AG04449 (cell line): Measurements from ENCODE around the gene ATXN10.
A peak's percentile ranks its signal among the peaks of the same experiment; 100 is the strongest.

Experiments used
- CTCF ChIA-PET: fragments of 350-600 bp; formaldehyde crosslinking; extraction: SDS; loops from one replicate; lab custom pipeline; 2021; ENCODE audit warnings: antibody characterized with exemption; lab: Yijun Ruan, JAX
- POLR2A ChIA-PET: fragments of 400-600, 350-600 bp; formaldehyde crosslinking; extraction: SDS; loops from one replicate; lab custom pipeline; 2020; ENCODE audit warnings: antibody characterized with exemption, inconsistent platforms; lab: Yijun Ruan, JAX
- DNase-seq: peaks from one replicate; pipeline ENCODE4 v3.0.0-alpha.2; 2010; ENCODE audit warnings: low read depth, low spot score
- H3K4me3 ChIP-seq: 2 replicates; pipeline ENCODE4 v1.5.1; 2011; ENCODE audit warnings: low read depth, mild to moderate bottlenecking, control low read depth, low read length
- TF ChIP-seq, protein P1 (sequence below): IDR thresholded peaks from one replicate; pipeline ENCODE4 v1.5.1; 2011; ENCODE audit warnings: mild to moderate bottlenecking, moderate library complexity, low read length, control low read depth, inconsistent platforms; ENCODE audit not compliant: insufficient read depth; ENCODE audit errors: missing control alignments

The ATXN10 gene

GRCh38 chr22:45756558-45756957 is 84.9 kb downstream of the ATXN10 start:
- no peak overlapping the region for H3K4me3 ChIP-seq
- DNase-seq: no peak
- POLR2A ChIA-PET: no interaction called here
- TF ChIP-seq, protein P1, sequence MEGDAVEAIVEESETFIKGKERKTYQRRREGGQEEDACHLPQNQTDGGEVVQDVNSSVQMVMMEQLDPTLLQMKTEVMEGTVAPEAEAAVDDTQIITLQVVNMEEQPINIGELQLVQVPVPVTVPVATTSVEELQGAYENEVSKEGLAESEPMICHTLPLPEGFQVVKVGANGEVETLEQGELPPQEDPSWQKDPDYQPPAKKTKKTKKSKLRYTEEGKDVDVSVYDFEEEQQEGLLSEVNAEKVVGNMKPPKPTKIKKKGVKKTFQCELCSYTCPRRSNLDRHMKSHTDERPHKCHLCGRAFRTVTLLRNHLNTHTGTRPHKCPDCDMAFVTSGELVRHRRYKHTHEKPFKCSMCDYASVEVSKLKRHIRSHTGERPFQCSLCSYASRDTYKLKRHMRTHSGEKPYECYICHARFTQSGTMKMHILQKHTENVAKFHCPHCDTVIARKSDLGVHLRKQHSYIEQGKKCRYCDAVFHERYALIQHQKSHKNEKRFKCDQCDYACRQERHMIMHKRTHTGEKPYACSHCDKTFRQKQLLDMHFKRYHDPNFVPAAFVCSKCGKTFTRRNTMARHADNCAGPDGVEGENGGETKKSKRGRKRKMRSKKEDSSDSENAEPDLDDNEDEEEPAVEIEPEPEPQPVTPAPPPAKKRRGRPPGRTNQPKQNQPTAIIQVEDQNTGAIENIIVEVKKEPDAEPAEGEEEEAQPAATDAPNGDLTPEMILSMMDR: no peak
- CTCF ChIA-PET: interaction anchor here (0.6 to 1.6 kb wide), 5 partner anchors 9 to 112 kb away, joined by 3 to 7 read pairs (median 3); no protein-coding TSS in a partner anchor

DNA sequence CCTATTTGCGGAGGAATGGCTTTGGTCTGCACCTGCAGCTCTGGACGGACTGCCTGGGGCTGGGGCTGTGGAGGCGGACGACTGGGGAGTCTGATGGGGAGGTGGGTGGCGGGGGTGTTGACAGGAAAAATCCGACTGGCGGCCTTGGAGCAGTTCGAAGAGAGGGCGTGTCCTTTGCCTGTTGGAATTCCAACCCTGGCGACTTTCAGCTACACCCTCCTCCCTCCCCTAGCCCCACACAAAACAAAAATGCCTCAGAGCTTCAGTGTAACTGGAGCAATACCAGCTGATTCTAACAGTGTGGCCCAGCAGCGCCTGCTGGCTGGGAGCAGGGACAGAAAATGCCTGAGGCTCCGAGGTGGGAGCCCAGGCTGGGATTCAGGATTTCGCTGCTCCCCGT is 85.4 kb downstream of the ATXN10 start:
- ChIA-PET CTCF (interaction anchor here (0.6 to 1.6 kb wide), 5 partner anchors 9 to 112 kb away, joined by 3 to 7 read pairs (median 3); no protein-coding TSS in a partner anchor), POLR2A (no interaction called here)
- H3K4me3 ChIP-seq: no peak overlapping the region
- TF ChIP-seq, protein P1: peak; percentile 9
- DNase-seq: no peak

GRCh38 chr22:45757936-45758335 is 86.3 kb downstream of the ATXN10 start:
- CTCF ChIA-PET: interaction anchor here (1.1 to 1.8 kb wide), 4 partner anchors 11 to 113 kb away, joined by 3 to 5 read pairs (median 4); no protein-coding TSS in a partner anchor
- no peak for DNase-seq
- no peak overlapping the region for H3K4me3 ChIP-seq
- TF ChIP-seq, protein P1: no peak
- POLR2A ChIA-PET: no interaction called here

DNA sequence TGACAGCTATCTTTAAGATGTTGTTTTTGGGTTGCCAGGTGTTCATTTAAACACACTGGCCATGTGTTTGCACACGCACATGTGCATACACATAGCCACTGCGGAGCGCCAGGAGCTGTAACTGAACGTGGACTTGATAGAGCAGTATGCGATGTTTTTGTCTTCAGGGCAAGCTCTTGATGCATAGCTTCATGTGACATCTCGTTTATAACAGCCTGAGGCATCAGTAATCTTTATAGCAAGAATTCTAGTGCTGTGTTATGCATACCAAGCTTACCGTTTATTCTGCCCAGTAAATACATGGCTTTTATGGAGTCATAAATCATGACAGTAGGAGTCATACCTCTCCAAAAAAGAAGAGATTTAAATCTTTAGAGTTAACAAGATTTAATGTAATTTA is 87.0 kb downstream of the ATXN10 start:
- CTCF ChIA-PET: interaction anchor here (0.6 to 1.8 kb wide), 5 partner anchors 11 to 219 kb away, joined by 3 to 5 read pairs (median 4); no protein-coding TSS in a partner anchor
- TF ChIP-seq, protein P1: no peak
- DNase-seq: no peak
- no peak overlapping the region for H3K4me3 ChIP-seq
- POLR2A ChIA-PET: no interaction called here

GRCh38 chr22:45760682-45761081 is 89.0 kb downstream of the ATXN10 start:
- DNase-seq: no peak
- H3K4me3 ChIP-seq: no peak overlapping the region
- CTCF ChIA-PET: interaction anchor here (0.8 to 1.3 kb wide), 2 partner anchors 9 to 115 kb away, joined by 3 read pairs; no protein-coding TSS in a partner anchor
- TF ChIP-seq, protein P1: no peak
- POLR2A ChIA-PET: no interaction called here

GRCh38 chr22:45762545-45763235 is 91.1 kb downstream of the ATXN10 start:
- H3K4me3 ChIP-seq: no peak overlapping the region
- TF ChIP-seq, protein P1: no peak
- DNase-seq: no peak
- CTCF ChIA-PET: no interaction called here
- POLR2A ChIA-PET: no interaction called here
